Large intestine (tissue), 3 donors: Measurements from ENCODE around the gene MASP1. TPM values are rescaled to one million over a fixed set of nuclear protein-coding genes. Genes with fewer than 3 reads are reported as not detected.

ENCODE experiments used
- DNase-seq, 2 donors: peaks; one replicate each; pipeline versions ENCODE4 v3.0.0 to v3.0.0-alpha.2; 2013
- H3K27ac ChIP-seq: one replicate; pipeline ENCODE4 v1.5.1; 2013; ENCODE audit warnings: low read length
- H3K27me3 ChIP-seq: 2 replicates; pipeline ENCODE4 v1.6.1; 2013; ENCODE audit warnings: low read length; ENCODE audit not compliant: control insufficient read depth, insufficient read depth
- H3K36me3 ChIP-seq: 2 replicates; pipeline ENCODE4 v1.6.1; 2013; ENCODE audit warnings: low read length; ENCODE audit not compliant: control insufficient read depth, insufficient read depth
- H3K4me1 ChIP-seq: one replicate; pipeline ENCODE4 v1.6.1; 2013; ENCODE audit warnings: low read length; ENCODE audit not compliant: control insufficient read depth, insufficient read depth
- H3K4me3 ChIP-seq: one replicate; pipeline ENCODE4 v1.5.1; 2013; ENCODE audit warnings: low read length
- H3K9me3 ChIP-seq: one replicate; pipeline ENCODE4 v1.6.1; 2013; ENCODE audit warnings: mild to moderate bottlenecking, low read depth, low read length, moderate library complexity; ENCODE audit not compliant: control insufficient read depth
- WGBS: methylation state at CpG from one replicate; pipeline ENCODE4 v1.1.5; 2013; ENCODE audit warnings: low lambda C conversion rate; ENCODE audit not compliant: insufficient coverage; 5-methylcytosine and 5-hydroxymethylcytosine counted together
- polyA plus RNA-seq: library from polyadenylated mRNA; unstranded; fragments of 120-200 nt; gene quantifications from one replicate; pipeline ENCODE4 v1.2.1, GENCODE V29; 2013

The MASP1 gene
- polyA plus RNA-seq, 1 donor = 56.6 TPM

DNA sequence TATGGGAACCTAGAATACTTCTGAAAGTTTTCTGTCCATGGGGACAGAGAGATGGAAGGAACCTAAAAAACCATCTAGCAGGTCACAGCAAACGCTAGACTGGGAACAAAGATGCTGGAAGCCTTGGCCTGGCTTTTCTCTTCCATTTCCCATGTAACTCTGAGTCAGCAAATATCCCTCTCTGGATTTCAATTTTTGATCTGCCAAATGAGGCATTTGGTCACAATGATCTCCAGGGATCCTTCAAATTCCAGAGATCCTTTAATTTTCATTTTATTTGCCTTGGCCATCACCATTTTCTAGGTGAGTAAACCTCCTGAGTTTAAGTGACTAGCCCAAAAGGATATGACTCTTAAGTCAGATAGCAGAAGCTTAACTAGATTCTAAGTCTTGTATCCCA lies 54.6 kb downstream of the MASP1 start:
- no peak for DNase-seq
- H3K9me3 ChIP-seq = no peaks in the 10 kb centered on the region
- no peaks in the 10 kb centered on the region for H3K4me1 ChIP-seq
- whole genome bisulfite sequencing = no CpG with 5 or more reads among the region's 1 CpG
- H3K27me3 ChIP-seq = no peaks in the 10 kb centered on the region
- peaks cover 22% of the 10 kb centered on the region for H3K36me3 ChIP-seq
- no peak overlapping the region for H3K4me3 ChIP-seq
- no peak overlapping the region for H3K27ac ChIP-seq

DNA sequence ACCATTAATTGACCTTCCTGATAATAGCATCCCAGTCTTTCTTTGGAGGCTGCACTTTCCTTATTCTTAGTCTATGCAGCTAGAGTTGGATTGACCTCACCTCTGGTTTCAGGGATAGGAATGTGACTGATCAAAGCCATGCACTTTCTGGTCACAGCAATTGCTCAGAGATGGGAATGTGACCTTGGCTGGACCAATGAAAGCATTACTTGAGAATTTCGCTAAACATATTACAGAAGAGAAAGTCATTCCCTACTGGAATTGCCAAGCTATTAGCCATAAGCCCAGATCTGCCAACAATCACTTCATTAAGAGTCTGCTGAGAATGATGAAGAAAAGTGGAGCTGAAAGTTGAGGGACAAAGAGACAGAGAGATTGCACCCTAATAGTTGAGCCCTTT lies 61.5 kb downstream of the MASP1 start:
- H3K4me3 ChIP-seq = no peak overlapping the region
- DNase-seq = no peak
- no peaks in the 10 kb centered on the region for H3K36me3 ChIP-seq
- no peaks in the 10 kb centered on the region for H3K27me3 ChIP-seq
- WGBS = no CpG with 5 or more reads among the region's 1 CpG
- no peak overlapping the region for H3K27ac ChIP-seq
- H3K9me3 ChIP-seq = no peaks in the 10 kb centered on the region
- no peaks in the 10 kb centered on the region for H3K4me1 ChIP-seq

DNA sequence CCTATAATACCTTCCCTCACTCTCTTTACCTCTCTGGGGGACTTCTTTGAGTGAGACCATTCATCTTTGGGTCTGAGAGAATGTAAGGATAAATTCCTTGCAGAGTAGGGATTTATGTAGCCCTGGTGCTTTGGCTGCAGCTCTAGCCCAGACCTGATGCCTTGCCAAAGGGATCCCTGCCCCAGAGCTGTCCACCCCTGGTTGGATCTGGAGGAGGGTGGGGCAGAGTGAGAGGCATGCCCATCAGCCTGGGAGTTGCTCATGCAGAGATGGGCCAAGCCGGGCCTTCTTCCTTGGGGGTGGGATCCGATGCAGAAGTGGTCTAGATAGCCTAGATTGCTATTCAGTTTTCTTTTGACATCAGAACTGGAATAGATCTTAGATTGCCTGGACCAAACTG lies 62.8 kb downstream of the MASP1 start:
- no CpG with 5 or more reads among the region's 2 CpGs for WGBS

DNA sequence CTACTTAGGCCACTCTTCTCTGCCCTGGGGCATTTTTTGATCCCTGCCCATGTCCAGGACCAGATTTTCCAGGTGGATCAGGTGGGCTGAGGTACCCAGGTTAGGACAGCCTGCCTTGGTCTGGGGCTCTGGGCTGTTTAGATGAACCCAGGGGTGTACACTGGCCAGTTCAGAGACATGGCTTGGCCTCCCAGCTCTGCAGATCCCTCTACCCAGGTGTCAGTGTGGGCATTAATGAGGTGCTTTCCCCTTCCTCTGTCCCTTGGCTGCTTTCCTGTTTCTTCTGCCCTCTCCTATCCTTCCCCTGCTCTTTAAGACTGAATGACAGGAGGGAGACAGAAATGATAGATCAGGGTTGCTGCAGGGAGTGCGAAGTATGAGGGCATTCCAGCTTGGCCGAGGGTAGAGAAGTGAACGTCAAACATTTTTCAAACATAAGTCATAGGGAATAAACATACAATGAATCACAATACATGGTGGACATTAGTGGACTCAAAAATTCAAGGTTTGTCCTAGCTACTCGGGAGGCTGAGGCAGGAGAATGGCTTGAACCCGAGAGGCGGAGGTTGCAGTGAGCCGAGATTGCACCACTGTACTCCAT lies 63.8 kb downstream of the MASP1 start:
- DNase-seq = no peak
- Histone ChIP-seq H3K36me3 (no peaks in the 10 kb centered on the region), H3K27me3 (no peaks in the 10 kb centered on the region), H3K27ac (no peak overlapping the region), H3K9me3 (no peaks in the 10 kb centered on the region), H3K4me3 (no peak overlapping the region), H3K4me1 (peaks cover 3% of the 10 kb centered on the region)
- 80% methylated on average over 1 of the region's 7 CpGs for WGBS

More for the DNA sequence above, 62.8 kb downstream of the MASP1 start:
- no peaks in the 10 kb centered on the region for H3K9me3 ChIP-seq
- H3K27ac ChIP-seq = no peak overlapping the region
- H3K36me3 ChIP-seq = no peaks in the 10 kb centered on the region
- H3K4me3 ChIP-seq = no peak overlapping the region
- DNase-seq = no peak
- H3K27me3 ChIP-seq = no peaks in the 10 kb centered on the region
- H3K4me1 ChIP-seq = no peaks in the 10 kb centered on the region

DNA sequence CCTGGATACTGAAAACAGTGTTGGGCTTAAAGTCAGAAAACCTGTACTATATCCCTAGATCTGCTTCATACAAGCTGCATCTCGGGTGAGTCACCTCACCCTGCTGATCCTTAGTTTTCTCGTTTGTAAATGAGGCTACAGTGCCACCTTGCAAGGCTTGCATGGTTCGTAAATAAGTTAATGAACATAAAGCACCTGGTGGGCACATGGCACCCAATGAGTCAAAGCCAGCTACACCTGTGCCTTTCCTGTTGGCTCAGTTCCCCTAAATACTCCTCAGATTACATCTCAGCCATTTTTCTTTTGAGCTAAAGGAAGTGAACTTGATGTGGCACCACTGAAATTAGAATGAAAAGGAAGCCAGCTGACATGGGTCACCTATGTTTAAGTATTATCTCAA lies 67.7 kb downstream of the MASP1 start:
- peaks cover 8% of the 10 kb centered on the region for H3K4me1 ChIP-seq
- H3K4me3 ChIP-seq = no peak overlapping the region
- no peak overlapping the region for H3K27ac ChIP-seq
- no CpG with 5 or more reads among the region's 3 CpGs for WGBS
- DNase-seq = peak in 1 of 2 donors; percentile 31
- H3K27me3 ChIP-seq = no peaks in the 10 kb centered on the region
- H3K36me3 ChIP-seq = no peaks in the 10 kb centered on the region
- H3K9me3 ChIP-seq = no peaks in the 10 kb centered on the region

DNA sequence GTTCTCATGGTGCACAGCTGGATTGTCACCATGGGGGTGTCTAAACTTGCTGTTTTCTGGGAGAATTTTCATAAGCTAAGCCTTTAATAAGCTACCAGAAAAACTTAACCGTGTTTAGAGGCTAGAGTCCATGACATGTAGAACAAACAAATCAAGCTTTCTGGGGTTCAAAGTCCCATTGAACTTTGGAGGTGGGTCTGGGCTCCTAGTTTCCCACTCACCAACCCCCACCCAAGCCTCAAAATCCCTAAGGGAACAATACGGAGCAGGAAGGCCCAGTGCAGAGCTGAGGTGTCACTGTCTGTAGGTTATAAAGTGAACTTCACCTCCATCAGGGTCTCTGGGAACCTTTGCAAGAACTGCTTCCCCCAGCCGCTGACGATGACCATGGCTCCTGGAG lies 68.7 kb downstream of the MASP1 start:
- peaks cover 8% of the 10 kb centered on the region for H3K4me1 ChIP-seq
- peak in 1 of 2 donors; percentile 39 for DNase-seq
- H3K9me3 ChIP-seq = no peaks in the 10 kb centered on the region
- WGBS = 0% methylated on average over 1 of the region's 4 CpGs
- H3K36me3 ChIP-seq = no peaks in the 10 kb centered on the region
- H3K27ac ChIP-seq = no peak overlapping the region
- no peak overlapping the region for H3K4me3 ChIP-seq
- no peaks in the 10 kb centered on the region for H3K27me3 ChIP-seq

DNA sequence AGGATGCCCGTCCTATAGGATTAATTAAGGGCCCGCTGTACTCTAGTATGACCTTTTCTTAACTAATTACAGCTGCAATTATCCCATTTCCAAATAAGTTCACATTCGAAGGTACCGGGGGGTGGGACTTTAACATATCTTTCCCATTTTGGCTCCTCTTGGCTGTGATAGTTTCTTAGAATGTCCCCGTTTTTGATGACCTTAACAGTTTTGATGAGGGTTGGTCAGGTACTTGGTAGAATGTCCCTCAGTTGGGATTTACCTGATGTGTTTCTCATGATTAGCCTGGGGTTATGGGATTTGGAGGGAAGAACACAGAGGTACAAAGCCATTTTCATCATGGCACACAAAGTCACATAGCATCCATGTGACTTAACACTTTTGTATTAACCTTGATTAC lies 76.1 kb downstream of the MASP1 start:
- no peaks in the 10 kb centered on the region for H3K27me3 ChIP-seq
- no peaks in the 10 kb centered on the region for H3K36me3 ChIP-seq
- DNase-seq = no peak
- H3K9me3 ChIP-seq = no peaks in the 10 kb centered on the region
- peaks cover 3% of the 10 kb centered on the region for H3K4me1 ChIP-seq
- WGBS = 90% methylated on average over 2 of the region's 5 CpGs
- no peak overlapping the region for H3K27ac ChIP-seq
- H3K4me3 ChIP-seq = no peak overlapping the region

DNA sequence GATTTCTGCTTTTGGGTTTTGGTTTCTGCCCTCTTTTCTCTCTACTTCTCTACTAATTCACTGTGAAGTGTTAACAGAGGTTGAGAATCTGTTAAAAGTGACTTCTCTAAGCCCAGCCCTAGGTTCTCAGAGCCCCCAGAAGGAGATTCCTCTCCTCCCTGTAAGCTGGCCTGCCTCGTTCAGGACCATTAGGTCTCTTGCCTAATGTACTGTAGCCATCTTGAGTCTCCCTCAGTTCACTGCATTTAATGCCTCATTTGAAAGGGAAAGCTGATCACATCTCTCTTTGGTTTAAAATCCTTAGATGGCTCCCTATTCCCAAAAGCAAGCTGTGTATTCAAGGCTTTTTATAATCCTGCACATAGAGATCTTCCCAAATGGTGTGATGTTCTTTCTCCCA lies 77.9 kb downstream of the MASP1 start:
- Histone ChIP-seq H3K27me3 (no peaks in the 10 kb centered on the region), H3K4me1 (peaks cover 19% of the 10 kb centered on the region), H3K36me3 (no peaks in the 10 kb centered on the region), H3K27ac (no peak overlapping the region), H3K9me3 (no peaks in the 10 kb centered on the region), H3K4me3 (no peak overlapping the region)
- WGBS = no CpG with 5 or more reads among the region's 1 CpG
- no peak for DNase-seq

DNA sequence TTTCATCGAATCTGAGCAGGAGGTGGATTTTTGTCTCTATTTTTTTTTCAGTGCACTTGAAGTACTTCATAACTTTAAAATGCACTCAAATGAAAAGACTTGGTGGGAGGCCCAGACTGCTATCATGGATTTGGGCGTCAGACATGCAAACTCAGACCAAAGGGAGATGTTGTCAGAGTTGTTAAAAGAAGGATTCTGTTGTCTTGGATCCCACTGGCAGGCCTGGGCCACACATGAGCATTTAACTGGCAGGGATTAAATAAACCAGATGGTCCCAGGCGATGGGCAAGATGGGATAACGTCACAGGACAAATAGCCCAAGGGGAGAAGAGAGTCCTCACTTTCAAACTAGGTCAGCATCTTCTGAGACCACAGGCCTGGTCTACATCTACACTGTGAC lies 78.8 kb downstream of the MASP1 start:
- Histone ChIP-seq H3K4me3 (no peak overlapping the region), H3K9me3 (no peaks in the 10 kb centered on the region), H3K27me3 (no peaks in the 10 kb centered on the region), H3K4me1 (peaks cover 24% of the 10 kb centered on the region), H3K36me3 (no peaks in the 10 kb centered on the region), H3K27ac (no peak overlapping the region)
- DNase-seq = no peak
- 100% methylated on average over 1 of the region's 4 CpGs for WGBS

DNA sequence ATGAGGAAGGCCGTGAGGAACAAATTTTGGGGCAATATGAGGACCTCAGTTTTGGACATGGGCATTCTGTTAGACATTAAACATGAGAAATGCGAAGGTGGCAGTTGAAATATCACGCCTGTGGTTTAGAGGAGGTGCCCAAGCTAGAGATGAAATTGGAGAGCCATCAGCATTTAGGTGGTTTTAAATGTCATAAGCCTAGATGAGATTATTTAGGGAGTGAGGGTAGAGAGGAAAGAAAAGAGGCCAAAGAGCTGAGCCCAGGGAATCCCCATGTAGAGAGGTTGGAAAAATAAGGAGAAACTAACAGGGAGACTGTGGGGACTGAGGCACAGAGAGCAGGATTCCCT lies 79.4 kb downstream of the MASP1 start:
- H3K27ac ChIP-seq = no peak overlapping the region
- no peaks in the 10 kb centered on the region for H3K9me3 ChIP-seq
- no peaks in the 10 kb centered on the region for H3K27me3 ChIP-seq
- no peak for DNase-seq
- WGBS = no CpG with 5 or more reads among the region's 3 CpGs
- no peak overlapping the region for H3K4me3 ChIP-seq
- no peaks in the 10 kb centered on the region for H3K36me3 ChIP-seq
- H3K4me1 ChIP-seq = peaks cover 24% of the 10 kb centered on the region

DNA sequence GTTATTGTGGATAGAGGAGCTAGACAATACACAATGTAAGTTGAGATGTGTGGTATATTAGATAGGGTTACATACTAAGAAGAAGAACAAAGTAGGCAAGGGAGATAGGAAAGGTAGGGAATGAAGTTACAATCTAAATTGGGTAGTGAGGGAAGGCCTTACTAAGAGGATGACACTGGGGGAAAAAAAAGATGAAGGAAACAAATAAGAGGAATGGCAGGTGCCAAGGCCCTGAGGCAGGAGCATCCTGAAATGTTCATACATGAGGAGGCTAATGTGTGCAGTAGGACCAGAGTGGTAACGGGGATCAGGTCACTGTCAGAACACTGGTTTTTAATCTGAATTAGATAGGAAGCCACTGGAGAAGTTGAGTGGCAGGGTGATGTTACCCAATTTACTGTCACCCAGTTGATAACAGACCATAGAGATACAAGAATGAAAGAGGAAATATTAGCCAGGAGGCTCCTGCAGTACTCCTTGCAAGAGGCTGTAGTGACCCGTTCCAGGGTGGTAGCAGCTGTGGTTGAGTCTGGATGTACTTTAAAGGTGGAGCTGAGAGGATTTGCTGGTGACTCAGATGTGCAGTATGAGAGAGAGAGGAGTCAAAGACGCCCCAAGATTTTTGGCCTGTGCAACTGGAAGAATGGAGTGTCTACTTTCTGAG lies 79.9 kb downstream of the MASP1 start:
- Histone ChIP-seq H3K9me3 (no peaks in the 10 kb centered on the region), H3K27me3 (no peaks in the 10 kb centered on the region), H3K36me3 (no peaks in the 10 kb centered on the region), H3K4me3 (no peak overlapping the region), H3K4me1 (peaks cover 24% of the 10 kb centered on the region), H3K27ac (no peak overlapping the region)
- WGBS = 100% methylated on average over 1 of the region's 3 CpGs
- DNase-seq = no peak
